K562 (cell line): ENCODE measurements around the gene GBF1. TPM values are rescaled to one million over a fixed set of nuclear protein-coding genes. Genes with fewer than 3 reads are reported as not detected.

Source experiments
- AFF1 ChIP-seq, 2 experiments: fragments of 450-650 bp; IDR thresholded peaks; 2 replicates each; pipeline ENCODE4 v1.6.1; 2018; ENCODE audit warnings: mild to moderate bottlenecking in 2 of 2, low read depth in 1 of 2; ENCODE audit not compliant: partially characterized antibody in 2 of 2
- POLR2AphosphoS5 ChIP-seq: IDR thresholded peaks from 2 replicates; pipeline ENCODE4 v1.6.1; 2011; ENCODE audit warnings: mild to moderate bottlenecking, low read depth, low read length, moderate library complexity; ENCODE audit not compliant: control insufficient read depth, insufficient read depth
- PREB ChIP-seq: sonication (generic); formaldehyde crosslinking; IDR thresholded peaks from 2 replicates; pipeline ENCODE4 v1.8.1; 2023; ENCODE audit warnings: mild to moderate bottlenecking, missing genetic modification reagents
- SLC30A9 ChIP-seq: fragments of 250-450 bp; sonication (Bioruptor Pico); IDR thresholded peaks from 2 replicates; pipeline ENCODE4 v1.8.0; 2022; ENCODE audit warnings: mild to moderate bottlenecking, moderate library complexity
- ZNF174 ChIP-seq: fragments of 250-450 bp; sonication (Bioruptor Pico); IDR thresholded peaks from 2 replicates; pipeline ENCODE4 v1.4.0; 2020; ENCODE audit warnings: mild to moderate bottlenecking
- ZNF274 ChIP-seq: IDR thresholded peaks from 2 replicates; pipeline ENCODE4 v1.6.1; 2011; ENCODE audit warnings: low read depth, mild to moderate bottlenecking, low read length, moderate library complexity, borderline replicate concordance
- polyA plus RNA-seq, 8 experiments: library from polyadenylated mRNA; depleted of rRNA in 4 of 8; stranded (reverse) in 5 of 8; unstranded in 3 of 8; fragments of >200 nt; fragmentation: Nextera tagmentation in 2 of 8; fragmentation: Illumina TruSeq in 1 of 8; extraction: Ambion mirVana in 2 of 8; extraction: Trizol in 1 of 8; gene quantifications; 2 replicates each; pipeline versions ENCODE4 v1.2.1 to v1.2.3, GENCODE V29; 2011 to 2014; ENCODE audit warnings: inconsistent platforms in 1 of 8, missing spikeins in 1 of 8
- total RNA-seq, 7 experiments: library from RNA; depleted of rRNA in 6 of 7; stranded (reverse); fragments of >200 nt in 6 of 7; fragmentation: Illumina TruSeq in 2 of 7; extraction: Trizol in 2 of 7; gene quantifications; 2 replicates each; pipeline versions ENCODE4 v1.2.1 to v1.2.3, GENCODE V29; 2011 to 2021; ENCODE audit warnings: low replicate concordance in 1 of 7

Gene GBF1
- total and polyA plus RNA-seq, 9 of the 15 experiments (the other 6 are each of a cell fraction or from before 2014, with no cell fraction given): 0.69 to 28.0 (median 10.3) TPM

- TF ChIP-seq AFF1 (IDR thresholded peaks at IDR 0.05; ENCODE audit: low read depth in 1 of 2, partially characterized antibody in 2 of 2) (no peak), POLR2AphosphoS5 (no peak), PREB (CRISPR knock-in tag) (no peak), ZNF274 (no peak), SLC30A9 (no peak), ZNF174 (CRISPR knock-in tag) (no peak)
Observed at GRCh38 chr10:102400598-102401341, 155.4 kb downstream of the GBF1 start (continued).
